Lung (tissue), 12 donors: ENCODE measurements around the gene GMEB2. TPM values are rescaled to one million over a fixed set of nuclear protein-coding genes. Genes with fewer than 3 reads are reported as not detected.

Experiments used
- ATAC-seq: fragments of 200-7000 bp; cut with Tn5 transposase; one replicate; pipeline ENCODE4 v1.9.1; 2020; ENCODE audit warnings: moderate number of reproducible peaks; ENCODE audit not compliant: insufficient read depth, low FRiP score
- DNase-seq, 3 donors: peaks; one replicate each; pipeline ENCODE4 v3.0.0-alpha.2; 2013 to 2017
- H3K27ac ChIP-seq, 2 donors: one replicate each; pipeline ENCODE4 v1.5.1; 2013; ENCODE audit warnings: mild to moderate bottlenecking in 2 of 2, moderate library complexity in 2 of 2, control low read depth in 1 of 2, inconsistent platforms in 1 of 2, low read depth in 1 of 2, low read length in 1 of 2
- H3K27me3 ChIP-seq, 3 donors: one replicate each; pipeline ENCODE4 v1.5.1; 2013; ENCODE audit warnings: low read length in 2 of 3; ENCODE audit not compliant: control insufficient read depth in 3 of 3, insufficient read depth in 3 of 3
- H3K36me3 ChIP-seq, 4 donors: one replicate each; pipeline ENCODE4 v1.5.1; 2013; ENCODE audit warnings: low read length in 4 of 4, mild to moderate bottlenecking in 1 of 4, moderate library complexity in 1 of 4; ENCODE audit not compliant: control insufficient read depth in 4 of 4, insufficient read depth in 4 of 4
- H3K4me1 ChIP-seq, 5 donors: one replicate each; pipeline ENCODE4 v1.5.1; 2013; ENCODE audit warnings: low read length in 5 of 5, mild to moderate bottlenecking in 2 of 5, moderate library complexity in 1 of 5; ENCODE audit not compliant: control insufficient read depth in 5 of 5, insufficient read depth in 5 of 5
- H3K4me3 ChIP-seq: one replicate; pipeline ENCODE4 v1.5.1; 2013; ENCODE audit warnings: mild to moderate bottlenecking, control low read depth, moderate library complexity
- H3K9ac ChIP-seq, 2 donors: one replicate each; pipeline ENCODE4 v1.5.1; 2013; ENCODE audit warnings: low read length in 2 of 2, control low read depth in 1 of 2; ENCODE audit not compliant: insufficient read depth in 1 of 2
- H3K9me3 ChIP-seq, 4 donors: one replicate each; pipeline ENCODE4 v1.5.1; 2013; ENCODE audit warnings: low read length in 3 of 4, mild to moderate bottlenecking in 1 of 4, moderate library complexity in 1 of 4; ENCODE audit not compliant: control insufficient read depth in 4 of 4, insufficient read depth in 3 of 4
- WGBS, 2 donors: extraction: QIAGEN DNeasy Blood & Tissue Kit; methylation state at CpG; one replicate each; pipeline ENCODE4 v1.1.7; 2013; 5-methylcytosine and 5-hydroxymethylcytosine counted together
- polyA plus RNA-seq, 2 donors: library from polyadenylated mRNA; stranded (reverse); fragments of 200-250 nt; gene quantifications; one replicate each; pipeline ENCODE4 v1.2.1, GENCODE V29; 2013
- total RNA-seq, 2 donors: library from RNA; depleted of rRNA in 1 of 2; stranded (reverse); fragments of >200 nt in 1 of 2; gene quantifications; one replicate each; pipeline ENCODE4 v1.2.1, GENCODE V29; 2014 to 2021
- TF ChIP-seq, protein P1 (sequence below): IDR thresholded peaks from 2 replicates; pipeline ENCODE4 v1.5.1; 2012; ENCODE audit warnings: mild to moderate bottlenecking; ENCODE audit errors: control extremely low read depth, extremely low read depth
- donor health status: control.
- donor health status: control.
- donor health status: Bipolar disorder and iron deficiency.
- donor health status: healthy.
- donor health status: DM: yes; HTN: yes; CAD: no.

GMEB2 gene
- total and polyA plus RNA-seq, 4 donors, result 7.6 to 12.9 (median 10.3) TPM

GRCh38 chr20:63624486-63624885, 2.4 kb downstream of the GMEB2 start:
- peaks cover 0 to 1% (median 0%) of the 10 kb centered on the region in 4 donors for H3K36me3 ChIP-seq
- H3K9ac ChIP-seq, result no peak overlapping the region
- H3K4me1 ChIP-seq, result peaks cover 0 to 18% (median 2%) of the 10 kb centered on the region in 5 donors
- no peak for ATAC-seq
- DNase-seq, result peak; percentile 37 to 60 (median 44)
- TF ChIP-seq, protein P1, sequence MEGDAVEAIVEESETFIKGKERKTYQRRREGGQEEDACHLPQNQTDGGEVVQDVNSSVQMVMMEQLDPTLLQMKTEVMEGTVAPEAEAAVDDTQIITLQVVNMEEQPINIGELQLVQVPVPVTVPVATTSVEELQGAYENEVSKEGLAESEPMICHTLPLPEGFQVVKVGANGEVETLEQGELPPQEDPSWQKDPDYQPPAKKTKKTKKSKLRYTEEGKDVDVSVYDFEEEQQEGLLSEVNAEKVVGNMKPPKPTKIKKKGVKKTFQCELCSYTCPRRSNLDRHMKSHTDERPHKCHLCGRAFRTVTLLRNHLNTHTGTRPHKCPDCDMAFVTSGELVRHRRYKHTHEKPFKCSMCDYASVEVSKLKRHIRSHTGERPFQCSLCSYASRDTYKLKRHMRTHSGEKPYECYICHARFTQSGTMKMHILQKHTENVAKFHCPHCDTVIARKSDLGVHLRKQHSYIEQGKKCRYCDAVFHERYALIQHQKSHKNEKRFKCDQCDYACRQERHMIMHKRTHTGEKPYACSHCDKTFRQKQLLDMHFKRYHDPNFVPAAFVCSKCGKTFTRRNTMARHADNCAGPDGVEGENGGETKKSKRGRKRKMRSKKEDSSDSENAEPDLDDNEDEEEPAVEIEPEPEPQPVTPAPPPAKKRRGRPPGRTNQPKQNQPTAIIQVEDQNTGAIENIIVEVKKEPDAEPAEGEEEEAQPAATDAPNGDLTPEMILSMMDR, result no peak
- no peaks in the 10 kb centered on the region for H3K9me3 ChIP-seq
- 83 to 85% methylated on average over 15 of the region's 15 CpGs for WGBS, 2 donors
- no peaks in the 10 kb centered on the region for H3K27me3 ChIP-seq
- H3K4me3 ChIP-seq, result no peak overlapping the region
- no peak overlapping the region for H3K27ac ChIP-seq

- Histone ChIP-seq H3K4me3 (no peak overlapping the region), H3K36me3 (peaks cover 0 to 17% (median 3%) of the 10 kb centered on the region in 4 donors), H3K9ac (no peak overlapping the region), H3K27me3 (no peaks in the 10 kb centered on the region), H3K9me3 (no peaks in the 10 kb centered on the region), H3K27ac (no peak overlapping the region), H3K4me1 (peaks cover 0 to 6% (median 0%) of the 10 kb centered on the region in 5 donors)
- DNase-seq, result no peak
- TF ChIP-seq, protein P1, result no peak
- no peak for ATAC-seq
- 93 to 95% methylated on average over 14 of the region's 14 CpGs for WGBS, 2 donors
These were observed 4.2 kb downstream of the GMEB2 start for GRCh38 chr20:63622732-63623131.

DNA sequence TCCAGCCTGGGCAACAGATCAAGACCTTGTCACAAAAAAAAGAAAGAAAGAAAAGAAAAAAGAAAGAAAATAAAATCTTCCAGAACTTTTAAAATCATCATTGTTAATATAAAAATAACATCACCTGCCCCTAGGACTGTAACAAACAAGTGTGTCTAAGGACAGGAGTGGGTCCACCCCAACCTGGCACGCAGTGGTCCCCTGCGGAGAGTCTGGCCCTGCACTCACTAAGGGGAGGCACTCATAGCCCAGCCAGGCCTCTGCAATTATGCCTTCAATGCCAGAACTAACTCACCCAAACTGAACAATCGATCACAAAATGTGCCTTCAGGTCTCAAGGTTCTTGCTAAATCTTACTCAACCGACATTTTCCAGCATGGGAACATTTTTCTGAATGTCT, 4.8 kb downstream of the GMEB2 start:
- Histone ChIP-seq H3K4me3 (no peak overlapping the region), H3K9me3 (no peaks in the 10 kb centered on the region), H3K4me1 (peaks cover 0 to 6% (median 0%) of the 10 kb centered on the region in 5 donors), H3K9ac (no peak overlapping the region), H3K27me3 (no peaks in the 10 kb centered on the region), H3K27ac (no peak overlapping the region), H3K36me3 (peaks cover 0 to 23% (median 5%) of the 10 kb centered on the region in 4 donors)
- TF ChIP-seq, protein P1, result no peak
- no peak for DNase-seq
- 92 to 98% methylated on average over 4 of the region's 4 CpGs for WGBS, 2 donors
- no peak for ATAC-seq

- DNase-seq, result no peak
- WGBS, 2 donors, result 69 to 83% methylated on average over 8 of the region's 8 CpGs
- H3K27ac ChIP-seq, result no peak overlapping the region
- H3K4me3 ChIP-seq, result no peak overlapping the region
- H3K27me3 ChIP-seq, result no peaks in the 10 kb centered on the region
- H3K36me3 ChIP-seq, result peaks cover 0 to 26% (median 11%) of the 10 kb centered on the region in 4 donors
- ATAC-seq, result no peak
- no peaks in the 10 kb centered on the region for H3K9me3 ChIP-seq
- H3K4me1 ChIP-seq, result peaks cover 0 to 6% (median 0%) of the 10 kb centered on the region in 5 donors
- TF ChIP-seq, protein P1, result no peak
- no peak overlapping the region for H3K9ac ChIP-seq
These were observed 5.9 kb downstream of the GMEB2 start for GRCh38 chr20:63620991-63621390.
